ENCODE data around the gene OR4D2. TPM values are rescaled to one million over a fixed set of nuclear protein-coding genes. Genes with fewer than 3 reads are reported as not detected.
A peak's percentile ranks its signal among the peaks of the same experiment; 100 is the strongest.

The OR4D2 gene
- total RNA-seq, 1 donor from 2014 or later, result not detected

DNA sequence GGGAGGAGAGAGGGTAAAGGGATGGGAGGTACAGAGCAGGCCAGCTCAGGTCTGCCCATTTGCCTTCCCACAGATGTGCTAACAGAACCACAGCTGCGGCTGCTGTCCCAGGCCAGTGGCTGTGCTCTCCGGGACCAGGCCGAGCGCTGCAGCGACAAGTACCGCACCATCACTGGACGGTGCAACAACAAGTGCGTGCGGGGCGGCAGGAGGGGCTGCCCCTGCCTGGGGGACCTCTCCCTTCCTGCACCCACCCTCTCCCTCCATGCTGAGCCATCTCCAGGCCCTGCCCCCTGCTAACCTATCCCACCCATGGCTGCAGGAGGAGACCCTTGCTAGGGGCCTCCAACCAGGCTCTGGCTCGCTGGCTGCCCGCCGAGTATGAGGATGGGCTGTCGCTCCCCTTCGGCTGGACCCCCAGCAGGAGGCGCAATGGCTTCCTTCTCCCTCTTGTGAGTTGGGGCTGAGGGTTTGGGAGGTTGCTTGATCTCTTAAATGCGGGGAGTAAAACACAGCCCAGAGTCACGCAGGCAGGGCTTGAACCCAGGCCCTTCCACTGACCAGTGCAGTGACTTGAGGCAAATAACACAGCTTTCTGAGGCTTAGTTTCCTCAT lies 27.0 kb downstream of the OR4D2 start:
- H3K4me3 ChIP-seq (ENCODE audit: low read depth, low read length), result no peak overlapping the region
- H3K36me3 ChIP-seq (ENCODE audit: control insufficient read depth, insufficient read depth, low read length), result no peaks in the 10 kb centered on the region
- TF ChIP-seq CTCF (IDR thresholded peaks at IDR 0.05; ENCODE audit: insufficient read depth, low read length, poor library complexity, severe bottlenecking), result no peak
- no peak for DNase-seq (ENCODE audit: low read depth)
- peaks cover 20% of the 10 kb centered on the region for H3K27me3 ChIP-seq (ENCODE audit: control insufficient read depth, insufficient read depth, low read length)

DNA sequence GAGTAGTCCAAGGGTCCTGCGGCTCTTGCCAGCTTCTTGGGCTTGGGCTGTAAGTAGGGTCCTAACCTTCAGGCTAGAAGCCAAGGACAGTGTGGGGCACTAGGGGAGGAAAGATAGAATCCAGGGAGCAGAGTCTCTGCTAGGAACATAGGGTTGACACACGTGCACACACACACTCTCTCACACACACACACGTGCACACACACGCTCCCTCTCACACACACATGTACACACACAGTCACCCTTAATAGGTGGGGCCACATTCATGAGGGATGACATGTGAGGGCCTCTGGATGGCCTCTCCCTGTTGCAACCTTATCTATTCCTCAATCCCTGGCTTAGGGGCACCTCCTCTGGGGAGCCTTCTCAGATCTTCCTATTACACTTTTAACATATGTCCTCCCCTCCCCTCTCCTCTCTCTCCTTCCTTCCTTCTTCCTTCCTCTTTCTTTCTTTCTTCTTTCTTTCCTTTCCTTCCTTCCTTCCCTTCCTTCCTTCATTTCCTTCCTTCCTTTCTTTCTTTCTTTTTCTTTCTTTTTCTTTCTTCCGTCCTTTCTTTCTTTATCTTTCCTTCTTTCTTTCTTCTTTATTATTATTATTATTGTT lies 28.8 kb downstream of the OR4D2 start:
- TF ChIP-seq CTCF (IDR thresholded peaks at IDR 0.05; ENCODE audit: insufficient read depth, low read length, poor library complexity, severe bottlenecking), result no peak

GRCh38 chr17:58196610-58197009 lies 29.8 kb downstream of the OR4D2 start:
- H3K36me3 ChIP-seq (ENCODE audit: control insufficient read depth, insufficient read depth, low read length), result no peaks in the 10 kb centered on the region

More for the DNA sequence above, 28.8 kb downstream of the OR4D2 start:
- no peak for DNase-seq (ENCODE audit: low read depth)
- no peaks in the 10 kb centered on the region for H3K36me3 ChIP-seq (ENCODE audit: control insufficient read depth, insufficient read depth, low read length)
- H3K4me3 ChIP-seq (ENCODE audit: low read depth, low read length), result no peak overlapping the region
- peaks cover 25% of the 10 kb centered on the region for H3K27me3 ChIP-seq (ENCODE audit: control insufficient read depth, insufficient read depth, low read length)

GRCh38 chr17:58200024-58200633 lies 33.3 kb downstream of the OR4D2 start:
- Histone ChIP-seq H3K4me3 (ENCODE audit: low read depth, low read length) (no peak overlapping the region), H3K27me3 (ENCODE audit: control insufficient read depth, insufficient read depth, low read length) (peaks cover 15% of the 10 kb centered on the region), H3K36me3 (ENCODE audit: control insufficient read depth, insufficient read depth, low read length) (no peaks in the 10 kb centered on the region)
- TF ChIP-seq CTCF (IDR thresholded peaks at IDR 0.05; ENCODE audit: insufficient read depth, low read length, poor library complexity, severe bottlenecking), result peak; percentile 70
- DNase-seq (ENCODE audit: low read depth), result no peak

More at GRCh38 chr17:58196610-58197009, 29.8 kb downstream of the OR4D2 start:
- Histone ChIP-seq H3K4me3 (ENCODE audit: low read depth, low read length) (no peak overlapping the region), H3K27me3 (ENCODE audit: control insufficient read depth, insufficient read depth, low read length) (peaks cover 20% of the 10 kb centered on the region)
- no peak for DNase-seq (ENCODE audit: low read depth)
- TF ChIP-seq CTCF (IDR thresholded peaks at IDR 0.05; ENCODE audit: insufficient read depth, low read length, poor library complexity, severe bottlenecking), result no peak

- Histone ChIP-seq H3K4me3 (ENCODE audit: low read depth, low read length) (no peak overlapping the region), H3K27me3 (ENCODE audit: control insufficient read depth, insufficient read depth, low read length) (peaks cover 12% of the 10 kb centered on the region), H3K36me3 (ENCODE audit: control insufficient read depth, insufficient read depth, low read length) (no peaks in the 10 kb centered on the region)
- no peak for DNase-seq (ENCODE audit: low read depth)
- TF ChIP-seq CTCF (IDR thresholded peaks at IDR 0.05; ENCODE audit: insufficient read depth, low read length, poor library complexity, severe bottlenecking), result no peak
These were observed 36.1 kb downstream of the OR4D2 start for GRCh38 chr17:58202859-58203258.

Data from kidney epithelial cell (primary cell).